Stimulated activated CD8-positive, alpha-beta memory T cell treated with anti-CD3 and anti-CD28 coated beads, Interleukin-2, amount 100 ng/mL, for 1 hour (primary cell): ENCODE results near the gene IGSF23.
"Not testable (repeated sequence)": the region's sequence is repeated elsewhere in the genome, so short reads cannot be mapped to it uniquely, and the experiment has no call there.

ENCODE experiments used
- DNase-seq, 2 donors: peaks; one replicate each; pipeline ENCODE4 v3.0.0-alpha.2; 2020; ENCODE audit warnings: low read depth in 2 of 2

The IGSF23 gene

GRCh38 chr19:44611812-44612295, 1.5 kb upstream of the IGSF23 start:
- DNase-seq: no peak

- DNase-seq: no peak
Measured at GRCh38 chr19:44614313-44614712, 950 bp downstream of the IGSF23 start.

- DNase-seq: no peak
Measured at GRCh38 chr19:44615863-44616247, 2.5 kb downstream of the IGSF23 start.

GRCh38 chr19:44617110-44617880, 3.9 kb downstream of the IGSF23 start:
- no peak for DNase-seq

GRCh38 chr19:44618640-44619357, 5.4 kb downstream of the IGSF23 start:
- DNase-seq: no peak

GRCh38 chr19:44620667-44621066, 7.3 kb downstream of the IGSF23 start:
- no peak for DNase-seq

- DNase-seq: no peak
Measured at GRCh38 chr19:44621367-44621766, 8.0 kb downstream of the IGSF23 start.

- no peak for DNase-seq
Measured at GRCh38 chr19:44623080-44623479, 9.7 kb downstream of the IGSF23 start.

- no peak for DNase-seq
Measured at GRCh38 chr19:44623626-44624025, 10.3 kb downstream of the IGSF23 start.

- DNase-seq: no peak
Measured at GRCh38 chr19:44624840-44625354, 11.5 kb downstream of the IGSF23 start.

GRCh38 chr19:44625637-44626036, 12.3 kb downstream of the IGSF23 start:
- not testable (repeated sequence) for DNase-seq

GRCh38 chr19:44626048-44626624, 12.8 kb downstream of the IGSF23 start:
- DNase-seq: no peak

GRCh38 chr19:44627631-44628030, 14.3 kb downstream of the IGSF23 start:
- no peak for DNase-seq

GRCh38 chr19:44628793-44629192, 15.4 kb downstream of the IGSF23 start:
- no peak for DNase-seq

GRCh38 chr19:44631611-44632010, 18.2 kb downstream of the IGSF23 start:
- not testable (repeated sequence) for DNase-seq

- DNase-seq: not testable (repeated sequence)
Measured at GRCh38 chr19:44634058-44634457, 20.7 kb downstream of the IGSF23 start.

- no peak for DNase-seq
Measured at GRCh38 chr19:44634785-44635184, 21.4 kb downstream of the IGSF23 start.

GRCh38 chr19:44635581-44636438, 22.4 kb downstream of the IGSF23 start:
- DNase-seq: no peak

- DNase-seq: no peak
Measured at GRCh38 chr19:44636439-44637389, 23.4 kb downstream of the IGSF23 start.

- no peak for DNase-seq
Measured at GRCh38 chr19:44637390-44637764, 24.0 kb downstream of the IGSF23 start.
